T-cell (primary cell): ENCODE measurements around the gene MDM1. TPM values are rescaled to one million over a fixed set of nuclear protein-coding genes. Genes with fewer than 3 reads are reported as not detected.

Source experiments
- ATAC-seq, 4 experiments: fragments of 200-7000 bp in 3 of 4; fragments of 150-1000 bp in 1 of 4; cut with Tn5 transposase; replicated peaks in 1 of 4; 1 replicate in 3 of 4; 2 replicates in 1 of 4; pipeline ENCODE4 v1.10.0; 2021; ENCODE audit warnings: moderate library complexity in 3 of 4, mild to moderate bottlenecking in 2 of 4, moderate number of reproducible peaks in 1 of 4
- CTCF ChIA-PET, 2 donors: fragments of 300-600 bp; sonication (Branson Sonifier 250); formaldehyde crosslinking; loops; one replicate each; lab custom pipeline; 2022; ENCODE audit warnings: antibody characterized with exemption in 2 of 2; lab: Charles Lee
- POLR2A ChIA-PET, 2 donors: fragments of 300-600 bp; sonication (Branson Sonifier 250); formaldehyde crosslinking; loops; one replicate each; lab custom pipeline; 2022; ENCODE audit warnings: antibody characterized with exemption in 2 of 2; lab: Charles Lee
- DNase-seq, 35 experiments: peaks; one replicate each; pipeline versions ENCODE4 v3.0.0 to v3.0.0-alpha.2; 2013 to 2023
- H3K27ac ChIP-seq: one replicate; pipeline ENCODE4 v1.5.1; 2013; ENCODE audit warnings: low read length
- H3K27me3 ChIP-seq, 2 experiments: replicated peaks in 1 of 2; 1 replicate in 1 of 2; 2 replicates in 1 of 2; pipeline versions ENCODE4 v1.6.1 to v1.7.0; 2013; ENCODE audit warnings: low read length in 1 of 2, mixed read lengths in 1 of 2; ENCODE audit not compliant: control insufficient read depth in 2 of 2, insufficient read depth in 2 of 2; ENCODE audit errors: extremely low read depth in 1 of 2
- H3K36me3 ChIP-seq, 2 donors: 1 replicate in 1 of 2; 2 replicates in 1 of 2; pipeline versions ENCODE4 v1.6.1 to v1.7.0; 2013; ENCODE audit warnings: low read length in 1 of 2; ENCODE audit not compliant: control insufficient read depth in 2 of 2, insufficient read depth in 1 of 2; ENCODE audit errors: extremely low read depth in 1 of 2
- H3K4me1 ChIP-seq, 2 experiments: 1 replicate in 1 of 2; 2 replicates in 1 of 2; pipeline versions ENCODE4 v1.6.1 to v1.7.0; 2013; ENCODE audit warnings: low read length in 2 of 2, mixed read lengths in 1 of 2; ENCODE audit not compliant: insufficient read depth in 2 of 2, control insufficient read depth in 1 of 2; ENCODE audit errors: extremely low read depth in 1 of 2
- H3K4me3 ChIP-seq, 2 donors: 1 replicate in 1 of 2; 2 replicates in 1 of 2; pipeline versions ENCODE4 v1.5.1 to v1.7.0; 2013; ENCODE audit warnings: mild to moderate bottlenecking in 2 of 2, low read length in 1 of 2, moderate library complexity in 1 of 2; ENCODE audit not compliant: control insufficient read depth in 1 of 2; ENCODE audit errors: extremely low read depth in 1 of 2
- H3K9me3 ChIP-seq: 2 replicates; pipeline ENCODE4 v1.7.0; 2013
- H3K27ac Mint-ChIP-seq, 2 donors: one replicate each; pipeline ENCODE4 v1.8.0; 2020 to 2021; ENCODE audit warnings: mild to moderate bottlenecking in 2 of 2, mixed read lengths in 2 of 2
- H3K27me3 Mint-ChIP-seq, 2 donors: one replicate each; pipeline ENCODE4 v1.8.0; 2021 to 2022; ENCODE audit warnings: mixed read lengths in 2 of 2
- H3K36me3 Mint-ChIP-seq: one replicate; pipeline ENCODE4 v1.8.0; 2021; ENCODE audit warnings: mixed read lengths
- H3K4me1 Mint-ChIP-seq, 3 donors: one replicate each; pipeline ENCODE4 v1.8.0; 2020 to 2022; ENCODE audit warnings: mixed read lengths in 3 of 3, mild to moderate bottlenecking in 1 of 3
- H3K4me3 Mint-ChIP-seq, 3 donors: one replicate each; pipeline ENCODE4 v1.8.0; 2020 to 2022; ENCODE audit warnings: mild to moderate bottlenecking in 3 of 3, mixed read lengths in 3 of 3, moderate library complexity in 3 of 3
- H3K9me3 Mint-ChIP-seq, 3 donors: one replicate each; pipeline ENCODE4 v1.8.0; 2020 to 2022; ENCODE audit warnings: mixed read lengths in 3 of 3
- WGBS: methylation state at CpG from one replicate; pipeline ENCODE4 v1.1.5; 2013; ENCODE audit warnings: missing lambda C conversion rate; ENCODE audit not compliant: insufficient coverage; 5-methylcytosine and 5-hydroxymethylcytosine counted together
- total RNA-seq, 35 experiments: library from RNA in 6 of 35; stranded (reverse) in 6 of 35; fragments of 120-200 nt in 1 of 35; gene quantifications; one replicate each; pipeline versions ENCODE4 v1.2.1 to v1.2.4 and lab custom pipeline; 2013 to 2026

Gene MDM1
- total RNA-seq, 5 donors from 2014 or later (not counting 1 experiment from before 2014, with no cell fraction given) = 21.1 to 25.7 (median 23.8) TPM

DNA sequence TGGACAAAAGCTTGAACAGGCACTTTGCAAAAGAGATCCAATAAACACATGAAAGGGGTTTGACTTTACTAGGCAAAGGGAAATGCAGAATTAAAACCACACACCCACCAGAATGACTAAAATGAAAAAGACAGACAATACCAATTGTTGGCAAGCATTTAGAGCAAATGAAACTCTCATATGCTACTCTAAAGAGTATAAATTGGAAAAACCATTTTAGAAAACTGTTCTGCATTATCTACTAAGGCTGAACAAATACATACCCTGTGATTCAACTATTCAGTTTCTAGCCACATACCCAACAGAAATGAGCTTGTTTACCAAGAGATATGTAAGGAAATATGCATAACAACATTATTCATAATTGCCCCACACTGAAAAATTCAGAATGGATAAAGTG is 70.3 kb downstream of the MDM1 start:
- Mint-ChIP-seq H3K4me3 (no peak overlapping the region), H3K9me3 (no peaks in the 10 kb centered on the region), H3K27me3 (peaks cover 4 to 6% of the 10 kb centered on the region in 2 donors), H3K36me3 (no peaks in the 10 kb centered on the region), H3K27ac (no peak overlapping the region), H3K4me1 (peaks cover 7 to 15% (median 11%) of the 10 kb centered on the region in 3 donors)
- Histone ChIP-seq H3K27me3 (no peaks in the 10 kb centered on the region), H3K27ac (no peak overlapping the region), H3K4me3 (no peak overlapping the region), H3K9me3 (no peaks in the 10 kb centered on the region), H3K4me1 (peaks cover 0 to 5% of the 10 kb centered on the region in 2 experiments), H3K36me3 (no peaks in the 10 kb centered on the region)
- DNase-seq (no peak), ATAC-seq (no peak)
- ChIA-PET POLR2A (interaction anchor here in 1 of 2 donors (0.6 kb wide), 1 partner anchor 219 kb away, joined by 3 read pairs; no protein-coding TSS in a partner anchor), CTCF (no interaction called here)

DNA sequence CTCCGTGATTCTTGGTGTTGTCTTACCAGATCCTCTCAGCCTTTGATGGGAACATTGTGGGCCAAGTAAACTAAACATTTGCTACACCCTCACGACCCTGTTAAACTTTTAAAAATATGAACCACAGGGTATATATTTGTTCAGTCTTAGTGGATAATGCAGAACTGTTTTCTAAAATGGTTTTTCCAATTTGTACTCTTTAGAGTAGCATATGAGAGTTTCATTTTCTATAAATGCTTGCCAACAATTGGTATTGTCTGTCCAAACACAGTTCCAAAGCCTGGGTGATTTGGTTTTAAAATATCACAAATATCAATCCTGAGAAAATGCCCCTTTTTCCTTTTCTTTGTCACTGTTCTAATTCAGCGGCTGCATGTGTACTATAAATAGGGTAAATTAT is 72.0 kb downstream of the MDM1 start:
- Mint-ChIP-seq H3K27me3 (peaks cover 0 to 6% of the 10 kb centered on the region in 2 donors), H3K4me3 (no peak overlapping the region), H3K27ac (no peak overlapping the region), H3K9me3 (no peaks in the 10 kb centered on the region), H3K4me1 (peaks cover 7 to 15% (median 11%) of the 10 kb centered on the region in 3 donors), H3K36me3 (no peaks in the 10 kb centered on the region)
- POLR2A ChIA-PET = no interaction called here
- H3K4me1 ChIP-seq = peaks cover 0 to 5% of the 10 kb centered on the region in 2 experiments
- no peak overlapping the region for H3K27ac ChIP-seq
- H3K4me3 ChIP-seq = no peak overlapping the region
- CTCF ChIA-PET = no interaction called here
- no peaks in the 10 kb centered on the region for H3K9me3 ChIP-seq
- no CpG with 5 or more reads among the region's 3 CpGs for WGBS
- no peaks in the 10 kb centered on the region for H3K27me3 ChIP-seq
- ATAC-seq = no peak
- no peaks in the 10 kb centered on the region for H3K36me3 ChIP-seq
- no peak for DNase-seq

DNA sequence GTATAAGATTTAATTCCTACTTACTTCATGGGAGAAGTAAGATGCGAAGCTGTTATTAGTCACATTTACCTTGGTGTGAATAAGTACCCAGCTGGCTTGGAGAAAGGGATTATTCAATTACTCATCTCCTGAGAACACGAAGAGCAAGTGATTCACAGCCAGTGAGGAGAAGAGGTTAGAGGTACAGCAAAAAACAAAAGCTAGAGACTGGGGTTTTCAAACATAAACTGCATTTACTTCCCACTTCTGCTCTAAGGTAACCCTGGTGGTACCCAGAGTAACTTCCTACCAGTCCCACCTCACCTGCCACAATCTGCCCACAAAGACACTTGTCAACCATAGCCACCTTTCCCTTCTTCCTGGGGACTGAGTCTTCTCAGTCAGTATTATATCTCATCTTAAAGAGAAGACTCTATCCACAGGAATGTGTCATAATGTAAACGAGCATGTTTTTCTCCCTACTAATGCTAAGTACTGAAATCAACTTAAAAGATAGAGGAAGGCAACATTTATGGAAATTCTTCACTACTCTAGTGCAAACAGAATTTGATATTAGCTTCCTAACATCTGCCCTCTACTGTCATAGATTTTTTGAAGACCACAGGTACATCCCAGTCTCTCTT is 72.7 kb downstream of the MDM1 start:
- peaks cover 0 to 7% of the 10 kb centered on the region in 2 donors for H3K27me3 Mint-ChIP-seq
- H3K36me3 ChIP-seq = no peaks in the 10 kb centered on the region
- H3K4me1 ChIP-seq = peaks cover 0 to 5% of the 10 kb centered on the region in 2 experiments
- ATAC-seq (no peak), DNase-seq (peak in 1 of 35 experiments; percentile 16)
- no peaks in the 10 kb centered on the region for H3K27me3 ChIP-seq
- ChIA-PET POLR2A (no interaction called here), CTCF (interaction anchor here in 1 of 2 donors (0.7 kb wide), 1 partner anchor 35 kb away, joined by 4 read pairs; no protein-coding TSS in a partner anchor)
- no peak overlapping the region for H3K27ac ChIP-seq
- H3K27ac Mint-ChIP-seq = no peak overlapping the region
- WGBS = no CpG with 5 or more reads among the region's 3 CpGs
- no peaks in the 10 kb centered on the region for H3K36me3 Mint-ChIP-seq
- no peaks in the 10 kb centered on the region for H3K9me3 ChIP-seq
- H3K4me3 Mint-ChIP-seq = no peak overlapping the region
- peaks cover 7 to 15% (median 11%) of the 10 kb centered on the region in 3 donors for H3K4me1 Mint-ChIP-seq
- H3K9me3 Mint-ChIP-seq = no peaks in the 10 kb centered on the region
- H3K4me3 ChIP-seq = no peak overlapping the region

DNA sequence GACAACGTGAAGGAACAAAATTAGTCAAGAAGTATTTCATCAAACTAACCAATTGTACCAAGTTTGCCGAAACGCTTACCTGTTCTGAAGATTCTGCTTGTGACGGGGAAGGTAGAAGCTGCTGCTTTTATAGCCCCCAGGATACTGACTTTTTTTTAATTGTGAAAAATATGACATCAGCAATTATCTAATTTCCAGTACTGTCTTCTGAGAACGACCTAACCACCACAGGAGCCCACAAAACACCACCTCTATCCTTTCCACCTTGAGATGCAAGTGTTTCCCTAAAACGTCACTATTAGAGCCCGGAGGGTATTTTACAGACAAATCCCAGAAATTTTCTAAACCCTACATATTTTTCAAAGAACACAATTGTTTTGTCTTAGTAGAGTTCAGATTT is 78.7 kb downstream of the MDM1 start, which contains the start of gene IL22:
Gene IL22 (minus strand): TSS at position 101 of the 400 bp plus-strand sequence. CDS start 156 bp downstream, outside the sequence.
- Mint-ChIP-seq H3K27ac (no peak within 1 kb of the TSS), H3K36me3 (no peaks in the 10 kb centered on the region), H3K4me1 (peaks cover 0 to 3% (median 0%) of the 10 kb centered on the region in 3 donors), H3K27me3 (peaks cover 5 to 6% of the 10 kb centered on the region in 2 donors), H3K4me3 (no peak within 1 kb of the TSS), H3K9me3 (no peaks in the 10 kb centered on the region)
- POLR2A ChIA-PET = interaction anchor here in 1 of 2 donors (0.7 kb wide), 1 partner anchor 247 kb away, joined by 4 read pairs; no protein-coding TSS in a partner anchor
- ATAC-seq = no peak
- H3K27me3 ChIP-seq = peaks cover 0 to 3% of the 10 kb centered on the region in 2 experiments
- WGBS = no CpG with 5 or more reads among the region's 7 CpGs
- no peaks in the 10 kb centered on the region for H3K4me1 ChIP-seq
- H3K4me3 ChIP-seq = no peak within 1 kb of the TSS
- H3K27ac ChIP-seq = no peak within 1 kb of the TSS
- CTCF ChIA-PET = no interaction called here
- H3K36me3 ChIP-seq = no peaks in the 10 kb centered on the region
- no peak for DNase-seq
- no peaks in the 10 kb centered on the region for H3K9me3 ChIP-seq

DNA sequence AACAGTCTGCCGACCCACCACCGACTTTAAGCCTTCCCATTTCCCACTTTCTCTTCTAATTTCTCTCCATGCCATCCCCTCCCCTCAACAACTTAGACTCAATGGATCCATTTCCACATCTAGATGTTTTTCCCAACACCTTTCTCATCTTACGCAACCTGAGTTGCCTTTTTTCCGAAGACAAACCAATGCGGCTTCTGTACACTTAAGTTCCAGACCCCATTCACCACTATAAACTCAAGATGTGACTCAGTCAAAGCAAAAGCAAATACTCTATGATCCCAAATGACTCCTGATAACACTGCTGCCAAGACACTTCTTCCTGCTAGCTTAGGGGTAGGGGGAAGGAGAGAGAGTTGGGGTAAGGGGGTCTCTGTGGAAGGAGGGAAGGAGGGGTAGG is 80.1 kb downstream of the MDM1 start:
- H3K27me3 Mint-ChIP-seq = peaks cover 5 to 6% of the 10 kb centered on the region in 2 donors
- peak overlapping the region in 1 of 3 donors; percentile 1 for H3K4me3 Mint-ChIP-seq
- H3K36me3 ChIP-seq = no peaks in the 10 kb centered on the region
- WGBS = 84% methylated on average over 3 of the region's 5 CpGs
- H3K27ac Mint-ChIP-seq = no peak overlapping the region
- H3K27ac ChIP-seq = no peak overlapping the region
- H3K27me3 ChIP-seq = peaks cover 0 to 3% of the 10 kb centered on the region in 2 experiments
- H3K4me1 ChIP-seq = no peaks in the 10 kb centered on the region
- no peak for ATAC-seq
- no peak for DNase-seq
- no peaks in the 10 kb centered on the region for H3K9me3 Mint-ChIP-seq
- no peaks in the 10 kb centered on the region for H3K36me3 Mint-ChIP-seq
- POLR2A ChIA-PET = no interaction called here
- no peaks in the 10 kb centered on the region for H3K9me3 ChIP-seq
- CTCF ChIA-PET = no interaction called here
- H3K4me3 ChIP-seq = no peak overlapping the region
- H3K4me1 Mint-ChIP-seq = peaks cover 0 to 3% (median 0%) of the 10 kb centered on the region in 3 donors

DNA sequence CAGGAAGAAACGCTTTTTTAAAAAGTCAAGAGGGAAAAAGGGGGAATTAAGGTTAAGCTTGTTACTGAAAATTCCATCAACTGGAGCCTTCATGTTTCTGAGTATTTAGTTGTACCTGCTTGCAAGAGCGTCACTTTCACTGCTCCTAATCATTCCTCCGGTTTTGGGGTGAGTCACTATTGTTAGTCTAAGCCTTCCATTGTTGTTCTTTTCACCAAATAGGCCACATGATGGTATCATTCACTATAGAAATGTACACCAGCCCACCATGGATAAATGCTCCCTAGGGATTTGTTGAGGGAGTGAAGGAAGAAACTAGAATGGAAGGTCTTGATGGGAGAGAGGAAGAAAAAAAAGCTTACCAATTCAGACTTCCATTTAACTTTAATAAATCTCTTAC is 81.7 kb downstream of the MDM1 start:
- H3K27me3 ChIP-seq = peaks cover 0 to 3% of the 10 kb centered on the region in 2 experiments
- no CpG with 5 or more reads among the region's 3 CpGs for WGBS
- DNase-seq = no peak
- Mint-ChIP-seq H3K9me3 (no peaks in the 10 kb centered on the region), H3K4me3 (no peak overlapping the region), H3K27me3 (peaks cover 5 to 10% of the 10 kb centered on the region in 2 donors), H3K4me1 (peaks cover 0 to 3% (median 0%) of the 10 kb centered on the region in 3 donors), H3K27ac (no peak overlapping the region), H3K36me3 (no peaks in the 10 kb centered on the region)
- no peak overlapping the region for H3K27ac ChIP-seq
- ChIA-PET POLR2A (no interaction called here), CTCF (interaction anchor here in 1 of 2 donors (0.6 kb wide), 1 partner anchor 548 kb away, joined by 3 read pairs; no protein-coding TSS in a partner anchor)
- no peaks in the 10 kb centered on the region for H3K9me3 ChIP-seq
- no peak overlapping the region for H3K4me3 ChIP-seq
- H3K4me1 ChIP-seq = no peaks in the 10 kb centered on the region
- no peak for ATAC-seq
- H3K36me3 ChIP-seq = no peaks in the 10 kb centered on the region
